ENCODE results near the gene DNAJB4.
"Not testable (repeated sequence)": the region's sequence is repeated elsewhere in the genome, so short reads cannot be mapped to it uniquely, and the experiment has no call there.

DNAJB4 gene

DNA sequence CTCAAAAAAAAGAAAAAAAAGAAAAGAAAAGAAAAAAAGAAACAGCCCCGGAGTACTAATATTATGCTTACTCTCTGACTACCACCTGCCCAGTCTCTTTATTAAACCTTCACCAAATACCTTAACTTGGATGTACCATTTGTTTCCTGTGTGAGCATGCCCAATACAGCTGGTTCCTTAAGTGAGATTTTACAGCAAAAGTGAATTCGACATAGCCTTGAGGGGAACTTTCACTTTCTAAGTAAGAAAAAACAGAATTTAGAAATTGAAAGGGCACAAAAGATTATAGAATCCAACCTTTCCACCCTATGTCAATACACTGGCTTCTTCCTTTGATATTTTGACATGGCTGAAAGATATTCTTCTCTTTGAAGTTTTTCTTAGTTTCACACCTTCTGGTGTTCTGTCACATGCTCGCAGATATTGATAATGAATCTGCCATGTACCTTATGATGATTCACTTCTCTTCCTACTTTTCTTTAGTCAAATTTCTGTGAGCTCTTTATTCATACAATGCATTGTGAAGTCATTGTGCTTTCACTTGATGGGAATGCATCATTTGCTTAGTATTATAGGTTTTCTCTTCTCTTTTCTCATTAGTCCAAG lies 35.8 kb downstream of the DNAJB4 start:
- no peak for DNase-seq

DNA sequence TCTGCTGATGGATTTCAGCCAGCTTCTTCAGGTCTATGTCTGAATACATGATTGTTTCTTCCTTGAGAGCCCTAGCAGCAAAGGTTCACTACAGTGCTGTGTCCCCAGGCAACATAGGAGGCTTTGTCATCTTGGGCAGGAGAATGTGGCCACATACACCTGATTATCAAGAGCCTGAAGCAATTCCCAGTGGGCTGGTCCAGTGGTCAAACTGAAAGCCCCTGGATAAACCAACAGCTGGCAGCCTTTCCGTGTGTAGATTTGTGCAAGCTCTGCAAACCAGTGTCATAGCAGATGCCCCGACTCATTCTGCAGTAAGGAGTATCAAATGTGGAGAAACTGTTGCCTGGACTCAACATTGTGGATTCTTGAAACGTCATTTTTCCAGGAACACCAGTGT lies 38.7 kb downstream of the DNAJB4 start:
- DNase-seq, result no peak

DNA sequence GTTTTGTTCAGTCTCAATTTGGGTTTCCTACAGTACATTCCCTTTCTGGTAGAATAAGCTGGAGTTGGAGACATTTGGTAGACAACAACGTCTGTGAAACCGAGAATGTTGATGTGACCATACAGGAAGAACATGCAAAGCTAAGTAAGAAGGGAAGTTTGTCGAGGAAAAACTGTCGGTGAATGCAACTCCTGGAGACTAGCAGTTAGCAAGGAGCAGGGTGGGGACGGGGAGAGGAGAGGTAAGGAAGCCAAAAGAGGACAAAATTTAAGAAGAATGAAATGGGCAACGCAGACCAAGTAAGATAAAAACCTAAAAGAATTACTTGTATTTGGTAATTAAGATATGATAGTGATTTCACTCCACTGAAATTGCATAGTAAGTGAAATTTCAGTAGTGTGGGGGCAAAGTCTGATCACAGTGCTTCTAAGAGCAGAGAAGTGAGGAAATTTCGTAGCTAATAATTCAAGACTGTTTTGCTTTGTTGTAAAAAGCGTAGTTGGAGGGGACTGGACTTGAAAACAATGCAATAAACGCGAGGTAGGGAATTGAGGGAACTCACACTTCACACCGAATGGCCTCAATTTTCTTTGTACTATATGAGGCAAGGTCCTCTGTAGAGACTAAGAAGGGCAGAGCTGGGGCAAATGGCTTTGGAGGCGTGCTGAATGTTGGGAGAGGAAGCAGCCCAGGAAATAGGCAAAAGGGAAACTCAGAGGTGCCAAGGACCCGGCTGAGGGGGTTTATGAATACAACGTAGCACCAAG lies 40.2 kb downstream of the DNAJB4 start:
- DNase-seq, result no peak

DNA sequence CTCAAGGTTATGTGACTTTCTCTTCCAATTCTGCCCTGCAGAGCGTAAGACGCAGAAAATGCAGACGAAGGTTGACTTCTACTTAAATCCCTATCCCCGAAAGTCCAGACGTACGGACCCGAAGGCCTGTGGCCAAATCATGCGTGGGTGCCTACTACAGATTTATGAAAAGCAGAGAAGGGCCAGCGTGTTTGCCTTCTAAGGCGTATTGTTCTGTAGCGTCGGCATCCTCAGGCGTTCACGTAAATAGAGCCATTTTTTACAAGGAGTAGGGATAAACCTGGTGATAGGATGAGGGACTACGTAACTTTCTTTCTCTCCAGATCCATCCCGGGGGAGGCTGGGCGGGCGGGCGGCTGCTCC lies 40.8 kb downstream of the DNAJB4 start:
- DNase-seq, result no peak

DNA sequence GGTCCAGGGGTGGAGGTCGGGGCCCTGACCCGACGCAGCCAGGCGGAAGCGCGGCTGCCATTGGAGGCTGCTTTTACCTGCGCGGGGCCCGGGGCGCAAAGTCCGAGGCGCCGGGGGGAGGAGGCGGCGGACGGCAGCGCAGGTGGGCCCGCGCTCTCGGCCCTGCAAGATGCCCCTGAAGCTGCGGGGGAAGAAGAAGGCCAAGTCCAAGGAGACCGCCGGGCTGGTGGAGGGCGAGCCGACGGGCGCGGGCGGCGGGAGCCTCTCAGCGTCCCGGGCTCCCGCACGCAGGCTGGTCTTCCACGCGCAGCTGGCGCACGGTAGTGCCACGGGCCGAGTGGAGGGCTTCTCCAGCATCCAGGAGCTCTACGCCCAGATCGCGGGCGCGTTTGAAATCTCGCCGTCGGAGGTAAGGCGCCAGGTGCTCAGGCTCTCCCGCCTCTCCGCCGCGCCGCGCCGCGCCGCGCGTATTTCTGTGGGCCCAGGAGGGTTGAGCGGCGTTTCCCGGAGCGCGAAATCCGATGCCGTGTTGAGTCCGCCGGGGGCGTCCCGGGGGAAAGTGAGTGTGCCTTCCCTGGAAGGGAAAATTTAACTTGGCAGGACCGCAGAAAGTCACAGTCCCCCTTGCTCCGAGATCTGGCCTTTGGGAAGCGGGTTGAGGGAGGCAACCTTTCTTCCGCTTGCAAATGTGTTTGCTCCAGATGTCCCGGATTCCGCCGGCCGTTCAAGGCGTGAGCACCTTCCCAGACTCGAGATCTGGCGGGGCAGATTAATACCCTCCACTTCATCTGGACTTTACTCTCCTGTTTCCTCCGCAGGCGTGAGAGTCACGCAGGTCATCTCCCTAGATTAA lies 41.4 kb downstream of the DNAJB4 start, which contains the start of gene GIPC2:
Gene GIPC2, plus strand, starts transcription at position 41 of the 853 bp plus-strand sequence. Its CDS starts 129 bp downstream, at position 170.
- DNase-seq, result no peak

DNA sequence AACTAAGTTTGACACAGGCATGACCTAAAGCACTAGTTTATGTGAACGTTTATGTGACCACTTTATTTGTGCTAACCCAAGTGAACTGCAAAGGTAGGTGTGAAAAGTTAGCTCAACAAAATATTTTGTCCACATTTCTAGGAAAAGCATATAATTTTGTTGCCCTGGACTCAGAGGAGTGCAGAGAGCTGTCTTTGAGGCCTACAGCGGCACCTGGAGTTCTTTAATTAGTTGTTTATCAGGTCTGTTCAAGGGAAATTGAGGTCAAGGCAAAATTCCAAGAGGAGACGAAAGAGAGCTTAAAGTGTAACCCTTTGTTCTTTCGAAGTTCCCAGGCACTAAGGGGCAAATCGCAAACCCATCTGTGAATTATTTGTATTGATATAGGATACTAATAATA lies 42.4 kb downstream of the DNAJB4 start:
- DNase-seq, result no peak

DNA sequence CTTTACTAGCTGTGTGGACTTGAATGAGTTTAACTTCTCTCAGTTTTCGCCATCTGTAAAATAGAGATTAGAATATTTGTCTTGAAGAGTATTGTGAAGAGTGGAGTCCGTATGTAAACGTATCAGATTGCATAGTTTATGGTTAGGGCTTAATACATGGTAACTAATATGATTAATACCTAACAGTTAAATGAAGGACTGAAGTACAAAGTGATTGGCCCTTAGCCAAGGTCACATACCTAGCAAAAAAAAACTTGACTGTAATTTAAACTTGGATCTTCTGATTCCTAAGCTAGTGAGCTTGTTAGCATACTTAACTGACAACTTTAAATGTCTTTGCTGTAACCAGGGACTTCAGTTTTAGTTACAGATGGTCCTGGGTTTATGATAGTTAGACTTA lies 42.9 kb downstream of the DNAJB4 start:
- DNase-seq, result no peak

DNA sequence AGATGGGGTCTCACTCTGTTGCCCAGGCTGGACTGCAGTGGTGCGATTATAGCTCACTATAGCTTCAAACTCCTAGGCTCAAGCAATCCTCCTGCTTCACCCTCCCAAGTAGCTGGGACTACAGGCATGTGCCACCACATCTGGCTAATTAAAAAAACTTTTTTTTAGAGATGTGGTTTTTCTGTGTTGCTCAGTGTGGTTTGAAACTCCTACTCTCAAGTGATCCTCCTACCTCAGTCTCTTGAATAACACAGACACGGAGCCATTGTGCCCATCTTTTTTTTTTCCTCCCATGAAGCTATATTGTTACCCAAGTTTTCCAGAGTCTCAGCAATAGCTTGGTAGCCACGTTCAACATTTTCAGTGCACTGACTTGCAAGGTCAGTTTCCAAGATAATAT lies 43.7 kb downstream of the DNAJB4 start:
- no peak for DNase-seq

DNA sequence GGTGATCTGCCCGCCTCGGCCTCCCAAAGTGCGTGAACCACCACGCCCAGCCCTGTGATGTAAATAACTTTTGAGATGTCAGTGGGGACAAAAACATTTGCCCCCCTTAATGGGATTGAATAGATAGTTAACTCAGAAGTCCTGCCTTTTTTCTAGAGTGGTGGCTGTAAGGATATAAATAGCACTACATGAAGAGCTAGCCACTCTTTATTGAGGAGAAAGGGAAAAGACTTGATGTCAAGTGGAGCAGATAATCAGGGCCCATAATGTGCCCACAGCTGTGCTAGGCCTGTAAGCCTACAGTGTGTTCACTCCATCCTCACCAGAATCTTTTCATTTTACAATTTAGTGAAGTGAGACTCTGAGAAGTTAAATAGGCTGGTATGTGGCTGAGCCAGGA lies 44.7 kb downstream of the DNAJB4 start:
- no peak for DNase-seq

DNA sequence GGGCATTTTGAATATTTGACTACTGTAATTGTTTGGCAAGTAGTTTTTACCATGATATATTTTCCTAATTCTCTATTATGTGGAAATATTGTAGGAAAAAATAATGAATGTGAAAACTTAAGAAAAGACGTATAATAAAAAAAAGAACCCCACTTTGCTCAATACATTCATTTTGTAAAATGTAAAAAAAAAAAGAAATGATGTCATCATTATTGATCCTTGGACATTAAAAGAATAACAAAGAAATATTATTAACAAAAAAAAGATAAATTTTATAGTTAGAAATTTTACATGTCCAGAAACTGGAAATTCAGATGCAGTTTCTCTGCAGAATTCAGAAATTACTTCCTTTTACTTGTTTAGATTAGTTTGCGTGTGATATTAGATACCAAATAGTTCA lies 46.3 kb downstream of the DNAJB4 start:
- no peak for DNase-seq

DNA sequence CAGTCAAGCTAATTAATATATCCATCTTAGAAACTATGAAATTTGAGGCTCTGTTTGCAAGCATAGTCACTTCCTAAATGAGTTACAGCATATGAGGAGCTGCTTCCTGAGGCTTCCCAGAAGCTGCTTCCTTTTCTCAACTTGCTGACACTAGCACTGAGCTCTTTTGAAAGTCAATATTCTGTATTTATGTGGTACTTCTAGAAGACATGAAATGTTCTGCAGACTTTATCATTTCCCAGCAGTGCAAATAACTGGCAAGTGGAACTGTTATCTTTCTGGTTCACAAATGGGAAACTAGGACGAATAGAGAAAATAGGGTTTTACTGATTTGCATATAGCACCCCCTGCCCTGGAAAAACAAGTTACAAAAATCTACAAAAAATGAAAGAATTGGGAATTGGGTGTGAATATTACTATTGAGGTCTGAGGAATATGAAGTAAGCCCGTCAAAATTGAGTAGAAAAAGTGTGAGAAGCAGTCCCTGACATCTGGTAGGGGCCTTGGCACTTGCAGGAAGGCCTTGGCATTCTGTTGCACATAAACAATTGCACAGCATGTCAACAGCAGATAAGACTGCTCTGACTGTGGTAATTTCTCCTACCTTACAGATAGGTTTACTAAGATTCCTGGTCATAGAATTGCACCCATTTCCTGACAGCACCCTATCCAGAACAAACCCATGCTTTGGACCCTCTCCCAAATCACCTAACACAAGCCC lies 48.1 kb downstream of the DNAJB4 start:
- no peak for DNase-seq

DNA sequence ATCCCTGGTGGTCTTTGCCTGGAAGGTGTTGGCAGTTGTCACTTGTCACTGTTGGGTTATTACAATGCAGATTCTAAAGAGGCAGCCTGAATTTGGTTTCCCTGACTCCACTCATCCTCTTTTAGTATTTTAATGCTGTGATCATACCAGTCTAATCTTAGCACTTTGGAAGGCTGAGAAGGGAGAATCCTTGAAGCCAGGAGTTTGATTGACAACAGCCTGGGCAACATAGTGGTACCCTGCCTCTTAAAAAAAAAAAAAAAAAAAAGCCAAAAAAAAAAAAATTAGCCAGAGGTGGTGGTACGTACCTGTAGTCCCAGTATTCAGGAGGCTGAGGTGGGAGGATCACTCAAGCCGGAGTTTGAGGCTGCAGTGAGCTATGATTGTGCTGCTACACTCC lies 48.8 kb downstream of the DNAJB4 start:
- no peak for DNase-seq

DNA sequence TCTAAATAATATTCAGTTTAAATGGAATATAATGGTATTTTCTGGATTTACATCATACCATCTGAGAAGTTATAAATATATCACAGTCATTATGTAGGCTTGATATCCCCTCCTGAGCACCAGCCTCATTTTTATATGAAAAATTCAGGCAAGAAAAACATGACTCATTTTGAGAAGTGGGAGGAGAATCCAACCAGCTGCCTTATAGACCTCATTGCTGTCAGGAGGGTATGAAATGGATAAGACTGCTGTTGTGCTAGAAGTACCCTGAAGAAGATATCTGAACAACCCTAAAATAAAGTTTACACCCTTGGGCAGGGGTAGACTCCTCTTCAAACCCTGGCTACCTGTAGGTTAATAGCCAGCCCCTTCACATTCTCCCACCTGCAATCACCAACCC lies 49.8 kb downstream of the DNAJB4 start:
- no peak for DNase-seq

DNA sequence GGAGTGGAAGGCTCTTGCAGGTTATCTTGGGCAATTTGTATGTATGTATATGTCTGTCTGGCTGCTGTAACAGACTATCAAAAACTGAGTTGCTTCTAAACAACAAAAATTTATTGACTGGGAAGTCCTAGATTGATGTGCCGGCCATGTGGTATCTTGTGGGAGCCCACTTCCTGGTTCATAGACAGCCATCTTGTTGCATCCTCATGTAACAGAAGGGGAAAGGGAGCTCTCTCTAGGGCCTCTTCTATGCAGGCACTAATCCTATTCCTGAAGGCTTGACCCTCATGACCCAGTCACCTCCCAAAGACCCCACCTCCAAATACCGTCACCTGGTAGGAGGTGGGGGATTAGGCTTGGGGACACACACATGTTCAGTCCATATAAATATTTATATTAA lies 50.2 kb downstream of the DNAJB4 start:
- DNase-seq, result no peak

DNA sequence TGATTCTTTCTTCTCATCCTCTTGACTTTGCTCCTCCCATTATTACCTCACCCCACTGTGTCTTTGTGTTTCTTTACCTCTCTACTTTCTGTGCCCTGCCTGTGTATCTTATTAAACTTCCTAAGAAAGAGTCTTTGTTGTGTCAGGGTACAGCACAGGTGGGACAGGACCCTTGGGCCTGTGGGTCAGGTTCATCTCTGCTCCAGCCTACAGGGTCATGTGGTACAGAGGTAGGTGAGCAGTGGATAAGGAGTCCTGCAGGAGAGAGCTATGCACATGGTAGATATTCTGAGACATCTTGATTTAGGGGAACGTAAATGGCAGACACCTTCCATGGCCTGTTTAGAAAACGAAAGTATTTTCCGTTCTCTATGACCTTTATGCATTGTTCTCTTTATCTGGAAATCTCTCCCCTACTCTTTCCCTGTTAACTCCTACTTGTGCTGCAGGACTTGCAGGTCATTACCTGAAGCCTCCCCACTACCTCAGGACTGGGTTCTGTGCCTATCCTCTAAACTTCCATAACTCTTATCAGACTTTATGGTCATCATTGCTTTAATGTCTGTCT lies 50.9 kb downstream of the DNAJB4 start:
- DNase-seq, result no peak

DNA sequence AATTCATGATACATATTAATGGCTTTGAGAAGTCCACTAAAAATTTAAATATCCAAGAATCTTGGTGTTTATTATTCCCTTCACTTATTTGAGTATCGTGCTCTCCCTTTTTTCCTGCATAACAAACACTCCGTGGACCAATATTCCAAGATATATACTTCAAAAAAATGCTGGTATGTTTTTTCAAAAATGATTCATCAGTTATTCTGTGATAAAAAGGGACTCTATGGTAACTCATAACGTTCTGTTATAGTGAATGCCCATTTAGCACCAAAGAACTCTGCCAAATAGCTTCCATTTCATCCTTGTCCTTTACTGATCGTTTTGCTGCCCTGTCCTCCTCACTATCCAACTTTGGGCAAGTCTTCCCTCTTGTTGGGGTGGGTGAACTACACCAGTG lies 53.9 kb downstream of the DNAJB4 start:
- DNase-seq, result no peak

DNA sequence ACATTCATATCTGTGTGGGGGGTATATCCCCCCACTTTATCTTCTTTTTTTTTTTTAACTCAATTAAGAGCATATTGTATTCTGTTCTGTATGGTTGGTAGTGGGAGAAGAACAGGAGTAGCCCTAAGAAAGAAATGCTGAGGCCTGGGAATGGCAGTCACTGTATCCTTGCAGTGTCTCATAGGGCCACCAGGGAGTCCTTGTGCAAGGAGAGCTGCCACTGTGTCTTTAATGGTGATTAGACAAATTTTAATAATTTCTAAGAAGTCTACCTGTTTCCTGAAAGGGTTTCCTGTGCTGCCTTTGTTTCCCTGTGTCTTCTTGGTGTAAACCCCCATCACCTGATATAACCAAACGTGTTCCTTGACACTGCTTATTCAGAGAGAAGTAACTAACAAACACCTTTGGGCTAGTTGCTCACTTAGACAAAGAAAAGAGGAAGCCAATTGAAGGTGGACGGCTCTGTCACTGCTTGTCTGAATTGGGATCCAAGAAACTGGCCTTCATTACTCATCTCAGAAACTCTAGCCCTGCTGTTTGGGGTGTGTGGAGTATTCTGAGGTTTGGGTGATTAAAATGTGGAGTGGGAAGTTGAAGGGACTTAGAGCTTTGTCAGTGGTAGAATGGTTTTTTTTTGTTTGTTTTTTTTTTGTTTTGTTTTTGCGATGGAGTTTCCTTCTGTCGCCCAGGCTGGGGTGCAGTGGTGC lies 56.3 kb downstream of the DNAJB4 start:
- no peak for DNase-seq

DNA sequence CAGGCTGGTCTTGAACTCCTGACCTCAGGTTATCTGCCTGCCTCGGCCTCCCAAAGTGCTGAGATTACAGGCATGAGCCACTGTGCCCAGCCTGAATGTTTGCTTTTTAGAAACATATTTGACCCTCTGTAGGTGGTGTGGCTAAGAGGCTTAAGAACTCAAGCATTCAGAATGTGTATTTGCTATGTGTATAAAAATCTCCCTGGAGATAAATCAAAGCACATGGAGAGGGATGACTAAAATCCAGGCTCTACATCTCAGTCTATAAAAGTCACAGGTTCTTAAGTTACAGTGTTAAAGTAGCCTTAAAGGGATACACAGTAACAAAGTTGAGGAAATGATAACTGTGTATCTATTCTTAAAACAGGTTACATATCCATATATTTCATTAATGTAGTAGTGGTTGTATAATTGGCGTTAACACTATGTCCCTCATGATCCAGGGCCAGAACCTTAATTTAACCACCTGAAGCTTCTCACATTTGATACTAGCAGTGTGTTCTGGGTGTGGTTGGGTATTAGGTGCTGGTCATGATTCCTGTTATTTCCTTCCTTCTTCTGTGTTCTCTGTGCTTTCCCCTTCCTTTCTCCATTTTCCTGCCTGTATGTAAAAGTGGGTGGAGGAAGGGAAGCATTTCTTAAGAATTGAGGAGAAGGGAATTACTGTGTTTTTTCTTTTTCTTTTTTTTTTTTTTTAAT lies 57.2 kb downstream of the DNAJB4 start:
- DNase-seq, result no peak

DNA sequence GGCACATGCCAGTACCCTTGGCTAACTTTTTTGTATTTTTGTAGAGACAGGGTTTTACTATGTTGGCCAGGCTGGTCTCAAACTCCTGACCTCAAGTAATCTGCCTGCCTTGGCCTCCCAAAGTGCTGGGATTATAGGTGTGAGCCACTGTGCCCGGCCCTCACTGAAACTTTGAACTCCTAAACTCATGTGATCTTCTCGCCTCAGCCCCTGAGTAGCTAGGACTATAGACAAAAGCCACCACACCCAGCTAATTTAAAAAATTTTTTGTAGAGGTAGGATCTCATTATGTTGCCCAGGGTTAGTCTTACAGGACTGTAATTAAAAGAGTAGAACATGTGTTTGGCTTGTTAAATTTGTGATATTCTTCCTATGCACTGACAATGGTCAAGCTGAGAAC lies 60.1 kb downstream of the DNAJB4 start:
- not testable (repeated sequence) for DNase-seq

Measured in GOT3 (cell line).